GM23338 (cell line): ENCODE results near the gene CADM4. TPM values are rescaled to one million over a fixed set of nuclear protein-coding genes. Genes with fewer than 3 reads are reported as not detected.

Experiments used
- ATAC-seq: fragments of 200-7000 bp; cut with Tn5 transposase; 3 replicates; pipeline ENCODE4 v1.9.1; 2020
- DNase-seq: peaks from one replicate; pipeline ENCODE4 v3.0.0-alpha.2; 2015; ENCODE audit warnings: low spot score
- H2AFZ ChIP-seq: fragments of 200-600 bp; sonication (generic); 2 replicates; pipeline ENCODE4 v1.8.0; 2016; ENCODE audit warnings: antibody characterized with exemption, mild to moderate bottlenecking, moderate library complexity
- H3F3A ChIP-seq: fragments of 200-600 bp; sonication (generic); replicated peaks from 2 replicates; pipeline ENCODE4 v1.8.0; 2017; ENCODE audit warnings: antibody characterized with exemption, mixed run types, low read depth
- H3K27ac ChIP-seq: fragments of 200-600 bp; sonication (generic); 2 replicates; pipeline ENCODE4 v1.6.1; 2016; ENCODE audit warnings: low read depth
- H3K27me3 ChIP-seq: fragments of 200-600 bp; sonication (generic); 2 replicates; pipeline ENCODE4 v1.8.0; 2016; ENCODE audit warnings: mild to moderate bottlenecking, mixed run types, moderate library complexity; ENCODE audit not compliant: insufficient read depth
- H3K36me3 ChIP-seq: fragments of 200-600 bp; sonication (generic); 2 replicates; pipeline ENCODE4 v1.8.0; 2016; ENCODE audit warnings: mild to moderate bottlenecking; ENCODE audit not compliant: insufficient read depth
- H3K4me1 ChIP-seq: fragments of 200-600 bp; sonication (generic); 2 replicates; pipeline ENCODE4 v1.8.0; 2016; ENCODE audit warnings: mild to moderate bottlenecking, moderate library complexity; ENCODE audit not compliant: insufficient read depth
- H3K4me2 ChIP-seq: fragments of 200-600 bp; sonication (generic); 2 replicates; pipeline ENCODE4 v1.7.1; 2017; ENCODE audit warnings: mixed run types
- H3K4me3 ChIP-seq: fragments of 200-600 bp; sonication (generic); 2 replicates; pipeline ENCODE4 v1.6.1; 2016; ENCODE audit warnings: mixed run types
- H3K79me2 ChIP-seq: fragments of 200-600 bp; sonication (generic); replicated peaks from 2 replicates; pipeline ENCODE4 v1.8.0; 2017; ENCODE audit warnings: mild to moderate bottlenecking; ENCODE audit not compliant: insufficient read depth
- H3K9me2 ChIP-seq: fragments of 200-600 bp; sonication (generic); 2 replicates; pipeline ENCODE4 v1.8.0; 2017; ENCODE audit not compliant: insufficient read depth
- H4K20me1 ChIP-seq: fragments of 200-600 bp; sonication (generic); replicated peaks from 2 replicates; pipeline ENCODE4 v1.8.0; 2017; ENCODE audit warnings: mild to moderate bottlenecking; ENCODE audit not compliant: insufficient read depth
- H3K27ac Mint-ChIP-seq: 2 replicates; pipeline ENCODE4 v1.8.0; 2020; ENCODE audit warnings: inconsistent platforms, mild to moderate bottlenecking, moderate library complexity, mixed read lengths
- H3K27me3 Mint-ChIP-seq: 3 replicates; pipeline ENCODE4 v1.8.0; 2022; ENCODE audit warnings: low read depth, mild to moderate bottlenecking, moderate library complexity, mixed read lengths, inconsistent platforms; ENCODE audit not compliant: insufficient read depth, poor library complexity
- H3K36me3 Mint-ChIP-seq: 3 replicates; pipeline ENCODE4 v1.8.0; 2021; ENCODE audit warnings: low read depth, mild to moderate bottlenecking, inconsistent platforms, moderate library complexity, mixed read lengths
- H3K4me1 Mint-ChIP-seq: 3 replicates; pipeline ENCODE4 v1.8.0; 2020; ENCODE audit warnings: mild to moderate bottlenecking, inconsistent platforms, mixed read lengths
- H3K4me3 Mint-ChIP-seq: 3 replicates; pipeline ENCODE4 v1.8.0; 2021; ENCODE audit warnings: moderate library complexity, mild to moderate bottlenecking, inconsistent platforms, mixed read lengths
- H3K9me3 Mint-ChIP-seq: 3 replicates; pipeline ENCODE4 v1.8.0; 2020; ENCODE audit warnings: moderate library complexity, mild to moderate bottlenecking, inconsistent platforms, mixed read lengths
- CREB1 ChIP-seq: fragments of 250-450 bp; sonication (Bioruptor Pico); IDR thresholded peaks from 2 replicates; pipeline ENCODE4 v1.5.0; 2020; ENCODE audit warnings: low read depth, mild to moderate bottlenecking, moderate library complexity
- CTCF ChIP-seq, 2 experiments: fragments of 200-600 bp in 1 of 2; sonication (generic) in 1 of 2; conservative IDR thresholded peaks; 2 replicates each; pipeline versions ENCODE4 v1.5.1 to v1.6.1; 2016 to 2017; ENCODE audit warnings: antibody characterized with exemption in 2 of 2, low read depth in 2 of 2, mild to moderate bottlenecking in 2 of 2, moderate library complexity in 1 of 2
- EZH2 ChIP-seq: fragments of 200-600 bp; sonication (generic); IDR thresholded peaks from one replicate; pipeline ENCODE4 v1.8.0; 2017; ENCODE audit warnings: antibody characterized with exemption, mild to moderate bottlenecking, low read depth; ENCODE audit not compliant: unreplicated experiment
- EZH2phosphoT487 ChIP-seq: fragments of 200-600 bp; sonication (generic); IDR thresholded peaks from one replicate; pipeline ENCODE4 v1.8.1; 2018; ENCODE audit warnings: antibody characterized with exemption; ENCODE audit not compliant: unreplicated experiment
- JUNB ChIP-seq: IDR thresholded peaks from one replicate; pipeline ENCODE4 v1.6.1; 2016; ENCODE audit warnings: antibody characterized with exemption; ENCODE audit not compliant: unreplicated experiment
- NANOG ChIP-seq: IDR thresholded peaks from 2 replicates; pipeline ENCODE4 v1.6.1; 2016; ENCODE audit warnings: antibody characterized with exemption, borderline replicate concordance
- POLR2AphosphoS5 ChIP-seq: IDR thresholded peaks from 2 replicates; pipeline ENCODE4 v1.6.1; 2016; ENCODE audit warnings: antibody characterized with exemption, low read depth
- STAT1 ChIP-seq: IDR thresholded peaks from one replicate; pipeline ENCODE4 v1.6.1; 2016; ENCODE audit warnings: antibody characterized with exemption; ENCODE audit not compliant: unreplicated experiment
- ZNF114 ChIP-seq: fragments of 250-450 bp; sonication (Bioruptor Pico); IDR thresholded peaks from 2 replicates; pipeline ENCODE4 v1.5.0; 2020; ENCODE audit warnings: mild to moderate bottlenecking, moderate library complexity
- ZNF331 ChIP-seq: fragments of 250-450 bp; sonication (Bioruptor Pico); IDR thresholded peaks from 2 replicates; pipeline ENCODE4 v1.5.0; 2020; ENCODE audit warnings: low read depth, mild to moderate bottlenecking, moderate library complexity
- polyA plus RNA-seq: library from polyadenylated mRNA; unstranded; fragments of >200 nt; fragmentation: Nextera tagmentation; extraction: Ambion mirVana; gene quantifications from 2 replicates; pipeline ENCODE4 v1.2.1, GENCODE V29; 2016
- total RNA-seq: library from RNA; depleted of rRNA; stranded (reverse); fragments of >200 nt; shearing (Covaris generic); gene quantifications from 2 replicates; pipeline ENCODE4 v1.2.3, GENCODE V29; 2014
- TF ChIP-seq, protein P1 (sequence below): IDR thresholded peaks from one replicate; pipeline ENCODE4 v1.6.1; 2018; ENCODE audit warnings: antibody characterized with exemption; ENCODE audit not compliant: unreplicated experiment
- TF ChIP-seq, protein P2 (sequence below): fragments of 250-450 bp; sonication (Bioruptor Pico); IDR thresholded peaks from 2 replicates; pipeline ENCODE4 v1.5.0; 2020; ENCODE audit warnings: mild to moderate bottlenecking, moderate library complexity

Gene CADM4
- total and polyA plus RNA-seq, 2 experiments from 2014 or later: 3.7 to 21.2 TPM

DNA sequence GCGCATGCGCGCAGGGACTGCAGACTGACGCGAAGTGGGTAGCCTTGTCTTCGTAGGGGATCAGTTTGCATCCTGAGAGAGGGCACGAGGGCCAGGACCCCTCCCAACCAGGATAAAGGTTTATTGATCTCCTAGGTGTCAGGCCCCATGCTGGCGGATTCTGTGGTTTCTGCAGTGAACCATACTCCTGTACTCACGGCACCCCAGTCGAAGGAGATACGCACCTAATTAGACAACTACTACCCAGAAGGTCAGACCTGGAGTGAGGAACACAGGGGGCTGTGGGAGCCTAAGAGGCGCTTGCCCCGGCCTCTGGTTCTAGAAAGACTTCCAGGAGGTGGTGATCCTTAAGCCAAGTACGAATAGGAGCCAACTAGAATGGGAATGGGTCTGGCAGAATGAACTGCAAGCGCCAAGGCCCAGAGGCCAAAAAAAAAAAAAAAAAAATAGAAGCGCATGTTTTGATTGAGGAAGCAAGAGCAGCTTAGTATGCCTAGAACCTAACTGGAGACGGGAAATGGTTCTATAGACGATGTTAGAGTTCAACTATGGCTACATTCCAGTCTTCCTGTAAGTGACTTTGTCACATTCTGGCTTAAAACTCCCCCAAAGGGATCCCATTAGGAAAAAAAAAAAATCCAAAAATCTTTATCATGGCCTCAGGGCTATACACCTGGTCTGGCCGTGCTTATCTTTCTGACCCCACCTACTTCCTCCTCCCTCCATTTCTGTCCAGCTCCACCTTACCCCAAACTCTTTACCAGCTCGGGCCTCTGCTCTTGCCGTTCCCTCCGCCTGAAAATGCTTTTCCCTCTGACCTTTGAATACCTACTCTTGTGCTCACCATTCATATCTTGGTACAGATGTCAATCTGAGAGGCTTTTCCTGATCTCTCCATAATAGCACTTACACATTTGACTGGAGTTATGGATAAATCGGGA, 19.3 kb downstream of the CADM4 start:
- H3K9me2 ChIP-seq: no peaks in the 10 kb centered on the region
- peak overlapping the region; percentile 96 for H3K27ac ChIP-seq
- Mint-ChIP-seq H3K4me3 (peak overlapping the region; percentile 88), H3K9me3 (peaks cover 3% of the 10 kb centered on the region; the same call in 2 of the 3 replicates), H3K36me3 (peaks cover 13% of the 10 kb centered on the region), H3K27ac (peak overlapping the region; percentile 99), H3K4me1 (peaks cover 32% of the 10 kb centered on the region), H3K27me3 (peaks cover 25% of the 10 kb centered on the region)
- no peak for TF ChIP-seq NANOG
- TF ChIP-seq CREB1 (CRISPR knock-in tag): no peak
- no peak for TF ChIP-seq ZNF331 (CRISPR knock-in tag)
- no peak for TF ChIP-seq EZH2
- no peak for TF ChIP-seq POLR2AphosphoS5
- TF ChIP-seq ZNF114: no peak
- no peak for TF ChIP-seq STAT1
- TF ChIP-seq, protein P1, sequence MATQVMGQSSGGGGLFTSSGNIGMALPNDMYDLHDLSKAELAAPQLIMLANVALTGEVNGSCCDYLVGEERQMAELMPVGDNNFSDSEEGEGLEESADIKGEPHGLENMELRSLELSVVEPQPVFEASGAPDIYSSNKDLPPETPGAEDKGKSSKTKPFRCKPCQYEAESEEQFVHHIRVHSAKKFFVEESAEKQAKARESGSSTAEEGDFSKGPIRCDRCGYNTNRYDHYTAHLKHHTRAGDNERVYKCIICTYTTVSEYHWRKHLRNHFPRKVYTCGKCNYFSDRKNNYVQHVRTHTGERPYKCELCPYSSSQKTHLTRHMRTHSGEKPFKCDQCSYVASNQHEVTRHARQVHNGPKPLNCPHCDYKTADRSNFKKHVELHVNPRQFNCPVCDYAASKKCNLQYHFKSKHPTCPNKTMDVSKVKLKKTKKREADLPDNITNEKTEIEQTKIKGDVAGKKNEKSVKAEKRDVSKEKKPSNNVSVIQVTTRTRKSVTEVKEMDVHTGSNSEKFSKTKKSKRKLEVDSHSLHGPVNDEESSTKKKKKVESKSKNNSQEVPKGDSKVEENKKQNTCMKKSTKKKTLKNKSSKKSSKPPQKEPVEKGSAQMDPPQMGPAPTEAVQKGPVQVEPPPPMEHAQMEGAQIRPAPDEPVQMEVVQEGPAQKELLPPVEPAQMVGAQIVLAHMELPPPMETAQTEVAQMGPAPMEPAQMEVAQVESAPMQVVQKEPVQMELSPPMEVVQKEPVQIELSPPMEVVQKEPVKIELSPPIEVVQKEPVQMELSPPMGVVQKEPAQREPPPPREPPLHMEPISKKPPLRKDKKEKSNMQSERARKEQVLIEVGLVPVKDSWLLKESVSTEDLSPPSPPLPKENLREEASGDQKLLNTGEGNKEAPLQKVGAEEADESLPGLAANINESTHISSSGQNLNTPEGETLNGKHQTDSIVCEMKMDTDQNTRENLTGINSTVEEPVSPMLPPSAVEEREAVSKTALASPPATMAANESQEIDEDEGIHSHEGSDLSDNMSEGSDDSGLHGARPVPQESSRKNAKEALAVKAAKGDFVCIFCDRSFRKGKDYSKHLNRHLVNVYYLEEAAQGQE: no peak
- TF ChIP-seq CTCF (conservative IDR thresholded peaks at IDR 0.05; ENCODE audit: low read depth in 2 of 2): no peak
- TF ChIP-seq JUNB: no peak
- TF ChIP-seq EZH2phosphoT487: no peak
- TF ChIP-seq, protein P2, sequence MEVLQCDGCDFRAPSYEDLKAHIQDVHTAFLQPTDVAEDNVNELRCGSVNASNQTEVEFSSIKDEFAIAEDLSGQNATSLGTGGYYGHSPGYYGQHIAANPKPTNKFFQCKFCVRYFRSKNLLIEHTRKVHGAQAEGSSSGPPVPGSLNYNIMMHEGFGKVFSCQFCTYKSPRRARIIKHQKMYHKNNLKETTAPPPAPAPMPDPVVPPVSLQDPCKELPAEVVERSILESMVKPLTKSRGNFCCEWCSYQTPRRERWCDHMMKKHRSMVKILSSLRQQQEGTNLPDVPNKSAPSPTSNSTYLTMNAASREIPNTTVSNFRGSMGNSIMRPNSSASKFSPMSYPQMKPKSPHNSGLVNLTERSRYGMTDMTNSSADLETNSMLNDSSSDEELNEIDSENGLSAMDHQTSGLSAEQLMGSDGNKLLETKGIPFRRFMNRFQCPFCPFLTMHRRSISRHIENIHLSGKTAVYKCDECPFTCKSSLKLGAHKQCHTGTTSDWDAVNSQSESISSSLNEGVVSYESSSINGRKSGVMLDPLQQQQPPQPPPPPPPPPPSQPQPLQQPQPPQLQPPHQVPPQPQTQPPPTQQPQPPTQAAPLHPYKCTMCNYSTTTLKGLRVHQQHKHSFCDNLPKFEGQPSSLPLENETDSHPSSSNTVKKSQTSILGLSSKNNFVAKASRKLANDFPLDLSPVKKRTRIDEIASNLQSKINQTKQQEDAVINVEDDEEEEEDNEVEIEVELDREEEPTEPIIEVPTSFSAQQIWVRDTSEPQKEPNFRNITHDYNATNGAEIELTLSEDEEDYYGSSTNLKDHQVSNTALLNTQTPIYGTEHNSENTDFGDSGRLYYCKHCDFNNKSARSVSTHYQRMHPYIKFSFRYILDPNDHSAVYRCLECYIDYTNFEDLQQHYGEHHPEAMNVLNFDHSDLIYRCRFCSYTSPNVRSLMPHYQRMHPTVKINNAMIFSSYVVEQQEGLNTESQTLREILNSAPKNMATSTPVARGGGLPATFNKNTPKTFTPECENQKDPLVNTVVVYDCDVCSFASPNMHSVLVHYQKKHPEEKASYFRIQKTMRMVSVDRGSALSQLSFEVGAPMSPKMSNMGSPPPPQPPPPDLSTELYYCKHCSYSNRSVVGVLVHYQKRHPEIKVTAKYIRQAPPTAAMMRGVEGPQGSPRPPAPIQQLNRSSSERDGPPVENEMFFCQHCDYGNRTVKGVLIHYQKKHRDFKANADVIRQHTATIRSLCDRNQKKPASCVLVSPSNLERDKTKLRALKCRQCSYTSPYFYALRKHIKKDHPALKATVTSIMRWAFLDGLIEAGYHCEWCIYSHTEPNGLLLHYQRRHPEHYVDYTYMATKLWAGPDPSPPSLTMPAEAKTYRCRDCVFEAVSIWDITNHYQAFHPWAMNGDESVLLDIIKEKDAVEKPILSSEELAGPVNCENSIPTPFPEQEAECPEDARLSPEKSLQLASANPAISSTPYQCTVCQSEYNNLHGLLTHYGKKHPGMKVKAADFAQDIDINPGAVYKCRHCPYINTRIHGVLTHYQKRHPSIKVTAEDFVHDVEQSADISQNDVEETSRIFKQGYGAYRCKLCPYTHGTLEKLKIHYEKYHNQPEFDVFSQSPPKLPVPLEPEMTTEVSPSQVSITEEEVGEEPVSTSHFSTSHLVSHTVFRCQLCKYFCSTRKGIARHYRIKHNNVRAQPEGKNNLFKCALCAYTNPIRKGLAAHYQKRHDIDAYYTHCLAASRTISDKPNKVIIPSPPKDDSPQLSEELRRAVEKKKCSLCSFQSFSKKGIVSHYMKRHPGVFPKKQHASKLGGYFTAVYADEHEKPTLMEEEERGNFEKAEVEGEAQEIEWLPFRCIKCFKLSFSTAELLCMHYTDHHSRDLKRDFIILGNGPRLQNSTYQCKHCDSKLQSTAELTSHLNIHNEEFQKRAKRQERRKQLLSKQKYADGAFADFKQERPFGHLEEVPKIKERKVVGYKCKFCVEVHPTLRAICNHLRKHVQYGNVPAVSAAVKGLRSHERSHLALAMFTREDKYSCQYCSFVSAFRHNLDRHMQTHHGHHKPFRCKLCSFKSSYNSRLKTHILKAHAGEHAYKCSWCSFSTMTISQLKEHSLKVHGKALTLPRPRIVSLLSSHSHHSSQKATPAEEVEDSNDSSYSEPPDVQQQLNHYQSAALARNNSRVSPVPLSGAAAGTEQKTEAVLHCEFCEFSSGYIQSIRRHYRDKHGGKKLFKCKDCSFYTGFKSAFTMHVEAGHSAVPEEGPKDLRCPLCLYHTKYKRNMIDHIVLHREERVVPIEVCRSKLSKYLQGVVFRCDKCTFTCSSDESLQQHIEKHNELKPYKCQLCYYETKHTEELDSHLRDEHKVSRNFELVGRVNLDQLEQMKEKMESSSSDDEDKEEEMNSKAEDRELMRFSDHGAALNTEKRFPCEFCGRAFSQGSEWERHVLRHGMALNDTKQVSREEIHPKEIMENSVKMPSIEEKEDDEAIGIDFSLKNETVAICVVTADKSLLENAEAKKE: no peak
- DNase-seq: no peak
- H3K36me3 ChIP-seq: no peaks in the 10 kb centered on the region
- H3K27me3 ChIP-seq: no peaks in the 10 kb centered on the region
- ATAC-seq: no peak; the same call in 1 of the 3 replicates
- no peaks in the 10 kb centered on the region; the same call in none of the 2 replicates for H4K20me1 ChIP-seq
- H3K79me2 ChIP-seq: peaks cover 18% of the 10 kb centered on the region; the same call in 1 of the 2 replicates
- peaks cover 12% of the 10 kb centered on the region for H3F3A ChIP-seq
- H3K4me3 ChIP-seq: peak overlapping the region; percentile 68
- H3K4me1 ChIP-seq: peaks cover 12% of the 10 kb centered on the region
- no peak overlapping the region for H2AFZ ChIP-seq
- peak overlapping the region; percentile 84 for H3K4me2 ChIP-seq
